GM12892 (cell line): ENCODE data around the gene ZNF106.
A peak's percentile ranks its signal among the peaks of the same experiment; 100 is the strongest.

ENCODE experiments used
- DNase-seq: peaks from one replicate; pipeline ENCODE4 v3.0.0; 2011; ENCODE audit not compliant: insufficient read length
- FAIRE-seq: peaks from 2 replicates; lab custom pipeline; 2011; peaks lifted over from hg19 to GRCh38; lab: Jason Lieb, UNC
- POLR2A ChIP-seq: IDR thresholded peaks from 2 replicates; pipeline ENCODE4 v1.6.1; 2011; ENCODE audit warnings: low read depth, low read length, control low read depth
- POLR2AphosphoS5 ChIP-seq: IDR thresholded peaks from 2 replicates; pipeline ENCODE4 v1.6.1; 2011; ENCODE audit warnings: low read depth, low read length, control low read depth
- TAF1 ChIP-seq: IDR thresholded peaks from 2 replicates; pipeline ENCODE4 v1.6.1; 2011; ENCODE audit warnings: low read depth, mild to moderate bottlenecking, control low read depth, low read length, borderline replicate concordance

Gene ZNF106

DNA sequence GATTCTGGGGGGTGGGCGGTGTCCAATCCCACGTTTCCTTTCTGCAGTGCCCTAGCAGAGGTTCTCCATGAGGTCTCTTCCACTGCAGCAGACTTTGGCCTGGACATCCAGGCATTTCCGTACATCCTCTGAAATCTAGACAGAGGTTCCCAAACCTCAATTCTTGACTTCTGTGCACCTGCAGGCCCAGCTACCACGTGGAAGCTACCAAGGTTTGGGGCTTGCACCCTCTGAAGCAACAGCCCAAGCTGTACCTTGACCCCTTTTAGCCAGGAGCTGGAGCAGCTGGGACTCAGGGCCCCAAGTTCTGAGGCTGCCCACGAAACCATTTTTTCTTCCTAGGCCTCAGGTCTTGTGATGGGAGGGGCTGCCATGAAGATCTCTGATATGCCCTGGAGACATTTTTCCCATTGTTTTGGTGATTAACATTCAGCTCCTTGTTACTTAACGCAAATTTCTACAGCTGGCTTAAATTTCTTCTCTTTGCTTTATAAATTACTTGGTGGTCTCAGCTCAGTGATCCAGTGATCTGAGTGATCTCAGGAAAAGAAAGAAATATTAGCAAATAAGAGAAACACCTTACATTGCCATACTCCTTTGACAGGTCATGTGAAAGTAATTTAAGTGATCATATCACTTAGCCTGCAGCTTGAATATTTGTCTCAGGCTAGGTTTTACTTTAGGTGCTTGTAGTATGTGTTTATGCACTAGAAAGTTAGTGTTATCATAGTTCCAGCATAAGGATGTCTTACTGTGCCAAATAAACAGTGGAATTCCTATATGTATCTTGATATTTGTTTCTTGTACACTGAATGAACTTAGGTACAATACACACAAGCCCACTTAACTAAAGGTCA, 7.5 kb upstream of the ZNF106 start:
- FAIRE-seq (no peak), DNase-seq (no peak)
- TF ChIP-seq TAF1 = no peak
- TF ChIP-seq POLR2A = no peak
- TF ChIP-seq POLR2AphosphoS5 = no peak

DNA sequence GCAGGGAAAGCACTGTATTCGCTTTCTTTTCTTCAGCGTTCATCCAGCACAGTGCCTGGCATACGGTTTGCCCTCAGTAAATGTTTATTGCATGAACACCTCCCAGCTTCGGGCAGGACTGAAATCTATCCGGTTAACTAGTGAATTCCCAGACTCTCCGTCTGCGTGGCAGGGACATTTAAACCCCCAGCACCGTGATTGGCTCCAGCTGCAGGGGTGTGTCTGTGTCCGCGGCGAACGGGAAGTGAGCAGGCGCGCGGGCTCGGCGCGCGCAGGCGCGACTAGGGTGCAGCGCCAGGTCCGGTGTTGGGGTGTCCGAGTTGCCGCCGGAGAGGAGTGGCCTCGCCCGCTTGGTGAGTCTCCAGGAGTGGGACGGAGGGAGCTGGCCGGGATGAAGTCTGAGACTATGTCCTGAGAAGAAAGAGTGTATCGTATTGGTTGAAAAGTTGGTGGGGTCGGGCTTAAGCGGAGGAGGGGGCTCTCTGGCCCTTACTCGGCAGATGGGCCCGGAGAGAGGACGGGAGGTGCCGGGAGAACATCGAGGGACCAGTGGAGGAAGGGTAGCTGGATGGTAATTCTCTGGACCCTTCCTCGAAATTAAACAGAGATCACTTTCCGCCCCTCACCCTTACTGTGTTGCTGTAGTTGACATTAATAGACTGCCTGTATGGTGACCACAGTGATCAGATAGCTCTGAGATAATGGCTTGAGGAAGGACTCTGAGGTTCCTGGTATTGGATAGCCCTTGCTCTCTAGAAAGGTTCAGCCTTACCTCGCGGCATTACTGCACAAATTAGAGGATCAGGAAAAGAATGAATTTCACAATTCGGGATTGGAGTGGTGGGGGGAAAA, 4.6 kb upstream of the ZNF106 start, which contains the start of gene SNAP23:
SNAP23 (plus strand) TSS at position 274 of the 852 bp plus-strand sequence. CDS start 16,213 bp downstream, outside the sequence.
- peak; percentile 90 for DNase-seq
- FAIRE-seq = peak; percentile 90
- peak; percentile 73 for TF ChIP-seq POLR2A
- peak; percentile 59; the same call in 1 of the 2 replicates for TF ChIP-seq POLR2AphosphoS5
- TF ChIP-seq TAF1 = no peak

DNA sequence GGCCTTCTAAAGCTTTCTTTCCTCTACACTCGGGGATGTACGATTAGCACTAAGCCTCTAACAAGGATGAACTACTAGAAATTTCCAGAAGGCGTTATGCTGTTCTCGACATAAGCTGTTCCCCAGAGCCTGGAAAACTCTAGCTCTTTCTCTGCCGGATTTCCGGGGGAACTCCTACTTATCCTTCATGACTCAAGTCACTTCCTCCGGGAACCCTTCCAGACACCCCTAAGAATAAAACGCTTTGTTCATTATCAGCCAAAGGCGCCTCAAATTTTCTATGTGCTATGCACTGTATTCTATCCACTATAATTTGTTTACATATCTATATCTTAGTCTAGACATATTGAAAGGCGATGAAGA, 4.0 kb upstream of the ZNF106 start:
- FAIRE-seq = no peak
- DNase-seq = no peak
- TF ChIP-seq POLR2A = no peak
- TF ChIP-seq TAF1 = no peak
- TF ChIP-seq POLR2AphosphoS5 = no peak

DNA sequence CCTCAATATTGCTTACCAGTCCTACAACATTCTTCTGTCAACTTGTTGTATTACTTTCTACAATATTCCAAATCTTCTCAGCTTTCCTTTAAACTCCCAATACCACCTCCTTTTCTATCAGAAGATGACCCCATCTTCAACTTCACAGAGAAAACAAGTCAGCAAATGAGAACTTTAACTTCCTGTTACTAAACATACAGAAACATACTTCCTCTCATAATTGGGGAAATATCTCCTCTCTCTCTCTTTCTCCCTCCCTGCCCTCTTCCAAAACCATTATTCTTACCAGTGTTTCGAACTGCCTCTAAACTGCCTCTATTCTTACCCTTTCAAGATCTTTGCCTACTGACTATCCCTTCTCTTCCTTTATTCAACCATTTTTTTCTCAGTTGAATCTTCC, 2.7 kb upstream of the ZNF106 start:
- TF ChIP-seq TAF1 = no peak
- DNase-seq = no peak
- FAIRE-seq = no peak

DNA sequence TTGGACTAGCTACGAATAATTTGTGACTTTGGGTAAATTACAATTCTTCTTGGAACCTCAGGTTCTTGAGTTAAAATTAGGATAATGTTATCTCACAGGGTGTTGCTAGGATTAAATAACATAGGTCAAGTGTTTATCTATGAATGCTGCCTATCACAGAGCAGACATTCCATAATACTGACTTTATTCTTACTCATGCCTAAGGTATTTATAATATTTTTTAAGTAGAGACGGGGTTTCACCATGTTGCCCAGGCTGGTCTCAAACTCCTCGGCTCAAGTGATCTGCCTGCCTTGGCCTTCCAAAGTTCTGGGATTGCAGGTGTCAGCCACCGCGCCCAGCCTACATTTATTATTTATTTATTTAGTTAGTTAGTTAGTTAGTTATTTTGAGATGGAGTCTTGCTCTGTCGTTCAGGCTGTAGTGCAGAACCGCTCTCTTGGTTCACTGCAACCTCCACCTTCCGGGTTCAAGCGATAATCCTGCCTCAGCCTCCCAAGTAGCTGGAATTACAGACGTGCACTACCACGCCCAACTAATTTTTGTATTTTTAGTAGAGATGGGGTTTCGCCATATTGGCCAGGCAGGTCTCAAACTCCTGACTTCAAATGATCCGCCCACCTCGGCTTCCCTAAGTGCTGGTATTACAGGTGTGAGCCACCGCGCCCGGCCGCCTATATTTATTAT, 741 bp upstream of the ZNF106 start:
- TF ChIP-seq POLR2AphosphoS5 (no peak), TAF1 (no peak), POLR2A (no peak)
- FAIRE-seq = no peak
- no peak for DNase-seq

DNA sequence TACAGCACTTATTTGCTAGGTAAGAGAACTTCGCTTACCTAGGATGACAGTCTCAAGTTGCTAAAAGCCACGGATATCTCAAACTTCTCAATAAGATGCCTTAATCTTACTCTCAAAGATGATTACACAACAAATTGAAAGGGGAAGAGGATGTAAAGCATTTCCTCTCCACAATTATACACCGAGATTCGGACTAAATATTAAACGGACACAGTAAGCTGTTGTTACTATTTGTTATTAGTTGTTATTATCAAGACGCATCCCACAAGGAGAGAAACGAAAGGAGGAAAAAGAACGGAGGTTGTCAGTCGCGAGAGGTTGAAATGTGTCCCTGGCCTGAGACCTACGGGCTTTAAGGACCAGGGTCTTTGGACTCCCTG, 660 bp downstream of the ZNF106 start:
- FAIRE-seq (peak; percentile 67), DNase-seq (no peak)
- TF ChIP-seq TAF1 (no peak), POLR2A (no peak), POLR2AphosphoS5 (no peak)

DNA sequence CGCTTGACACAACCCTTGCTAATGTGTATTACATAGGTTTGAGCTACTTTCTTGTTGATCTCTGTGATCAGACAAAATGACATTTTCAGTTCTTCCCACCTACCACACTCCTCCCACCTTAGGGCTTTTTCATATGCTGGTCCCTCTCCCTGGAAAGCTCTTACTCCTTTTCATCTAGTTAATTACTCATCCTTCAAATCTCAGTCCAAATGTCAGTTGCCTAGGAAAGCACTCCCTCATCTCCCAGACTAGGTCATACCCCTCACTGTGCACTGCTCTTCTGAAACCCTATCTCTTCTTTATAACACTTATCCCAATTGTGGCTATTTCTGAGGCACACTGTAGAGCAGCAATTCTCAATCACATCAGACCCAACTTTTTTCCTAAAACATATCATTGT, 7.3 kb downstream of the ZNF106 start:
- DNase-seq (no peak), FAIRE-seq (no peak)
- no peak for TF ChIP-seq POLR2AphosphoS5
- TF ChIP-seq TAF1 = no peak
- TF ChIP-seq POLR2A = no peak

DNA sequence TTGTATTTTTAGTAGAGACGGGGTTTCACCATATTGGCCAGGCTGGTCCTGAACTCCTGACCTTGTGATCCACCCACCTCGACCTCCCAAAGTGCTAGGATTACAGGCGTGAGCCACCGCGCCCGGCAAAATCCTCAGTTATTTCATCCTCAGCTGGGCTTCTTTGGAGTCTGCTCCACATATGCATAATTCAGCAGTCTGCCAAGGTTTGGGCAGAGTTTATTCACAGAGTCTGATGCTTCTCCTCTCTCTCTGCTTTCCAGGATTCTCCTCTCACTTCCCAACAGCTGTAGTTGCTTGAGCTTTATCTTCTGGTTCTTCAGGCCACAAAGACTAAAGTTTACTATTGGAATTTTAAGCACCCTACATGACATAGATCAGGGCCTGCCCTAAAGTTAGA, 8.2 kb downstream of the ZNF106 start:
- TF ChIP-seq TAF1 (no peak), POLR2AphosphoS5 (no peak), POLR2A (no peak)
- DNase-seq (no peak), FAIRE-seq (no peak)

DNA sequence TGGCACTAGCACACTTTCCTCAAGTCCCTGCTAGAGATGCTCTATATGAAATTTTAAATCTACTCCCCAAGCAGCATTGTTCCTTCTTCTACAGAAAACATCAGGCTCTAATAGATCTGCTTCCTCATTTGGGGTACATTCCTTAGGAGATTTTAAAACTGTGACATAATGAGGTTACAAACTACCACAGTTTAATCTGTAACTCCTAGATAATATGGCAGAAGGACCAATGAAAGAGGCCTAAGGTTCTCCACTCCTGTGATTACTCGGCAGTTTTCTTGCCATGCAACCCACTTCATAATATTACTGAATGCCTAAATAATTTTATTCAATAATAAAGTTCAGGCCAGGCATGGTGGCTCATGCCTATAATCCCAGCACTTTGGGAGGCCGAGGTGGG, 16.1 kb downstream of the ZNF106 start:
- TF ChIP-seq TAF1 (no peak), POLR2AphosphoS5 (no peak), POLR2A (no peak)
- DNase-seq = no peak
- FAIRE-seq = no peak

DNA sequence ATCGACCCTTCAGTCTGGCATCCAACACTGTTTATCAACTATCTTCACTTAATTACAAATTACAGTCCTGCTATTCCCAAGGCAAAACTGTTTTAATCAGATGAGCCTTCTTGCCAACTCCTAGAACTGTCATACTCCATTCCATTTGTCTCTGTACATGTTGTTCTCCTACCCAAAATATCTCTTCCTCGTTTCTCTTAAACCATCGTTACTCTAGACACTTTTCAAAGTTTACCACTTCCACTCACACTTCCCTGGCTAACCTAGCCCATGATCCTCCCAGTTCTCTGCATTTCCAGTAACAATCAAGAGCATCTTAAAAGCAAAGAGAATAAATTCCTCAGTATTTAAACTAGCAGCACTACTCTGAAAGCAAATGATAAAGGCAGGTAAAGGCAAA, 19.9 kb downstream of the ZNF106 start:
- FAIRE-seq (no peak), DNase-seq (no peak)
- no peak for TF ChIP-seq POLR2AphosphoS5
- TF ChIP-seq TAF1 = no peak
- no peak for TF ChIP-seq POLR2A
